WTC11 (cell line): ENCODE measurements around the gene OPN1SW. TPM values are rescaled to one million over a fixed set of nuclear protein-coding genes. Genes with fewer than 3 reads are reported as not detected.

ENCODE experiments used
- ATAC-seq: fragments of 200-7000 bp; cut with Tn5 transposase; 2 replicates; pipeline ENCODE4 v1.10.0; 2021; ENCODE audit warnings: mild to moderate bottlenecking, moderate library complexity
- CTCF ChIA-PET: fragments of 300-600 bp; sonication (Branson Sonifier 250); formaldehyde crosslinking; loops from one replicate; lab custom pipeline; 2021; ENCODE audit warnings: antibody characterized with exemption; lab: Charles Lee
- POLR2A ChIA-PET: fragments of 350-600 bp; sonication (Branson Sonifier 250); formaldehyde crosslinking; loops from one replicate; lab custom pipeline; 2021; ENCODE audit warnings: antibody characterized with exemption; lab: Charles Lee
- DNase-seq: peaks from one replicate; pipeline ENCODE4 v3.0.0; 2021; ENCODE audit warnings: low spot score
- H3K27ac Mint-ChIP-seq: 2 replicates; pipeline ENCODE4 v1.8.0; 2021; ENCODE audit warnings: mixed read lengths
- H3K27me3 Mint-ChIP-seq: 2 replicates; pipeline ENCODE4 v1.8.0; 2021; ENCODE audit warnings: low read depth, mild to moderate bottlenecking, moderate library complexity, mixed read lengths
- H3K36me3 Mint-ChIP-seq: 2 replicates; pipeline ENCODE4 v1.8.0; 2021; ENCODE audit warnings: mixed read lengths
- H3K4me1 Mint-ChIP-seq: 2 replicates; pipeline ENCODE4 v1.8.0; 2022; ENCODE audit warnings: mixed read lengths
- H3K4me3 Mint-ChIP-seq: 2 replicates; pipeline ENCODE4 v1.8.0; 2021; ENCODE audit warnings: mild to moderate bottlenecking, moderate library complexity, mixed read lengths
- H3K9me3 Mint-ChIP-seq: 2 replicates; pipeline ENCODE4 v1.8.0; 2021; ENCODE audit warnings: mixed read lengths
- CREB1 ChIP-seq: sonication (generic); formaldehyde crosslinking; IDR thresholded peaks from 2 replicates; pipeline ENCODE4 v1.8.0; 2023; ENCODE audit warnings: mild to moderate bottlenecking, missing genetic modification reagents
- ETV6 ChIP-seq: sonication (generic); formaldehyde crosslinking; IDR thresholded peaks from 2 replicates; pipeline ENCODE4 v1.8.1; 2022; ENCODE audit warnings: mild to moderate bottlenecking, missing genetic modification reagents
- IRF2 ChIP-seq: sonication (generic); formaldehyde crosslinking; IDR thresholded peaks from 2 replicates; pipeline ENCODE4 v1.8.0; 2022; ENCODE audit warnings: low read depth, missing genetic modification reagents, borderline replicate concordance
- KAT7 ChIP-seq: sonication (generic); formaldehyde crosslinking; IDR thresholded peaks from 2 replicates; pipeline ENCODE4 v1.8.1; 2023; ENCODE audit warnings: missing genetic modification reagents, mild to moderate bottlenecking, borderline replicate concordance
- MYBL2 ChIP-seq: sonication (generic); formaldehyde crosslinking; IDR thresholded peaks from 2 replicates; pipeline ENCODE4 v1.8.1; 2023; ENCODE audit warnings: mild to moderate bottlenecking, moderate library complexity, missing genetic modification reagents
- NFYB ChIP-seq: sonication (generic); formaldehyde crosslinking; conservative IDR thresholded peaks from 2 replicates; pipeline ENCODE4 v1.8.0; 2022; ENCODE audit warnings: low read depth, missing genetic modification reagents
- SP1 ChIP-seq: sonication (generic); formaldehyde crosslinking; conservative IDR thresholded peaks from 2 replicates; pipeline ENCODE4 v1.8.1; 2022; ENCODE audit warnings: missing genetic modification reagents
- ZNF219 ChIP-seq: sonication (generic); formaldehyde crosslinking; IDR thresholded peaks from 2 replicates; pipeline ENCODE4 v1.8.0; 2023; ENCODE audit warnings: missing genetic modification reagents, mild to moderate bottlenecking, borderline replicate concordance
- ZNF416 ChIP-seq: fragments of 250-450 bp; sonication (Bioruptor Pico); IDR thresholded peaks from 2 replicates; pipeline ENCODE4 v1.9.0; 2021; ENCODE audit warnings: mild to moderate bottlenecking, inconsistent platforms
- ZNF671 ChIP-seq: fragments of 250-450 bp; sonication (Bioruptor Pico); IDR thresholded peaks from 2 replicates; pipeline ENCODE4 v1.8.0; 2021; ENCODE audit warnings: mild to moderate bottlenecking
- total RNA-seq: library from RNA; stranded (reverse); gene quantifications from 3 replicates; pipeline ENCODE4 v1.2.3, GENCODE V29; 2021
- TF ChIP-seq, protein P1 (sequence below): fragments of 250-450 bp; sonication (Bioruptor Pico); conservative IDR thresholded peaks from 2 replicates; pipeline ENCODE4 v1.9.0; 2021; ENCODE audit warnings: mild to moderate bottlenecking
- TF ChIP-seq, protein P2 (sequence below): fragments of 250-450 bp; sonication (Bioruptor Pico); IDR thresholded peaks from 2 replicates; pipeline ENCODE4 v1.9.0; 2021; ENCODE audit warnings: moderate library complexity, mild to moderate bottlenecking, inconsistent platforms, borderline replicate concordance
- TF ChIP-seq, protein P3 (sequence below): sonication (generic); formaldehyde crosslinking; IDR thresholded peaks from 2 replicates; pipeline ENCODE4 v1.8.0; 2023; ENCODE audit warnings: mild to moderate bottlenecking, missing genetic modification reagents
- TF ChIP-seq, protein P4 (sequence below): fragments of 250-450 bp; sonication (Bioruptor Pico); IDR thresholded peaks from 2 replicates; pipeline ENCODE4 v1.9.0; 2021; ENCODE audit warnings: mild to moderate bottlenecking
- TF ChIP-seq, protein P5 (sequence below): sonication (generic); formaldehyde crosslinking; IDR thresholded peaks from 2 replicates; pipeline ENCODE4 v1.8.1; 2022; ENCODE audit warnings: missing genetic modification reagents, borderline replicate concordance
- TF ChIP-seq, protein P6 (sequence below): fragments of 250-450 bp; sonication (Bioruptor Pico); IDR thresholded peaks from 2 replicates; pipeline ENCODE4 v1.9.0; 2021; ENCODE audit warnings: mild to moderate bottlenecking
- TF ChIP-seq, protein P7 (sequence below): sonication (generic); formaldehyde crosslinking; IDR thresholded peaks from 2 replicates; pipeline ENCODE4 v1.8.1; 2022; ENCODE audit warnings: low read depth, mild to moderate bottlenecking, moderate library complexity, missing genetic modification reagents, borderline replicate concordance

The OPN1SW gene
- total RNA-seq, 1 experiment from 2014 or later, result not detected

DNA sequence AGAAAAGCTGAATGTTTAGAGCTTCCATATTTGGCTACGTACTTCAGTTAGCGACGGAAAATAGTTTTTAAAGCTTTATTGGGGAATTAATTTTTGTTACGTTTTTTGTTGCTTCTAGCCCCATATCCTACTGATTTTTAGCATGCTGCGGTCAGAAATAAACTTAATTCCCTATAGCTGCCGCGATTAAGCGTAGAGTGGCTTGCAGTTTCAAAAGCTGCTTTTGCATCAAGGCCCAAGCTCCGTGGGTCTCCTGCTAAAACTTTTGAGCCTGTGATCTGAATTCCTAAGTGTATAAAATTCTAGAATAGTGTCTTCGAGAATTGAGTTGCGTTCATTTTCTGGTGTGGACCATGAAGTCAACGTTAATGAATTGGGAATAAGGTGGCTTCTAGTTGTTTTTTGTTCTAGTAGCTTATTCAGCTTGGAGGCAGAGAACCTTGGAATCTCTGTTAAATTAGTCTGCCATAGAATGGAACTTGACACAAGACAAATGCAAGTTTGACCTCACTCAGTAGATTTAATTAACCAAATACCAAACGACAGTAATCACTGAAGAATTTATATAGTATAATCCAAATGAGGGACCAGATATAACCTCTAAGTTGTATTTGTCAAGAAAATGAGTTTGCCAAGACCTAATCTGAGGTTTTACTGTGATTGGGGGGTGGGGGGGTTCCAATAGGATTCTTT lies 35.5 kb downstream of the OPN1SW start:
- TF ChIP-seq IRF2 (no peak), CREB1 (CRISPR knock-in tag) (no peak), ZNF416 (no peak), ZNF219 (CRISPR knock-in tag) (no peak), ETV6 (CRISPR knock-in tag) (no peak), NFYB (CRISPR knock-in tag) (no peak), SP1 (CRISPR knock-in tag) (no peak), MYBL2 (CRISPR knock-in tag) (no peak), KAT7 (CRISPR knock-in tag) (no peak), ZNF671 (no peak)
- TF ChIP-seq, protein P1, sequence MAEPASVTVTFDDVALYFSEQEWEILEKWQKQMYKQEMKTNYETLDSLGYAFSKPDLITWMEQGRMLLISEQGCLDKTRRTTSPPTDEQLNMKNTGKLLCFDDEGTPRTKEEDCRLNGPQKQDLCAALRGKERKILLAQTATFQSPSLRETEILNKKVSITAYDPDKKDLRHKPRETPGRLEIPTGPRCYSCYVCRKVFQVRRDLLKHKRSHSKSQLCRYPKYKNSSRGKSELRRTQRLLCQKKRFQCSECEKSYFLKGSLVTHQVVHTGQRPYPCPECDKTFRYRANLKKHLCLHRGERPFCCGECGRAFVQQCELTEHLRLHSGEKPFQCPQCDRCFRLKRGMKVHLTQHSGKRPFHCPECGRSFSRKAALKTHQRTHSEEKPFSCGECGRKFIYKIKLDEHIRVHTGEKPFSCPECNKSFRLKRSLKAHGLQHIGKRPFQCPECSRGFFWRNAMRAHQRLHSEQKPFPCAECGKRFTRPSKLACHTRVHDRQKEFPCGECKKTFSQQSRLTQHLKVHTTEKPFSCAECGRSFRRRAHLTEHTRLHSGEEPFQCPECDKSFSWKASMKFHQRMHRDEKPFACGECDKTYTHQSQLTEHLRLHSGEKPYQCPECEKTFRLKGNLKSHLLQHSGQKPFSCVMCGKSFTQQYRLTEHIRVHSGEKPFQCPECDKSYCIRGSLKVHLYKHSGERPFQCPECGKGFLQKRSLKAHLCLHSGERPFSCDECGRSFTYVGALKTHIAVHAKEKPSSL (CRISPR knock-in tag), result no peak
- TF ChIP-seq, protein P2, sequence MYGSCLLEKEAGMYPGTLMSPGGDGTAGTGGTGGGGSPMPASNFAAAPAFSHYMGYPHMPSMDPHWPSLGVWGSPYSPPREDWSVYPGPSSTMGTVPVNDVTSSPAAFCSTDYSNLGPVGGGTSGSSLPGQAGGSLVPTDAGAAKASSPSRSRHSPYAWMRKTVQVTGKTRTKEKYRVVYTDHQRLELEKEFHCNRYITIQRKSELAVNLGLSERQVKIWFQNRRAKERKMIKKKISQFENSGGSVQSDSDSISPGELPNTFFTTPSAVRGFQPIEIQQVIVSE (CRISPR knock-in tag), result no peak
- TF ChIP-seq, protein P3, sequence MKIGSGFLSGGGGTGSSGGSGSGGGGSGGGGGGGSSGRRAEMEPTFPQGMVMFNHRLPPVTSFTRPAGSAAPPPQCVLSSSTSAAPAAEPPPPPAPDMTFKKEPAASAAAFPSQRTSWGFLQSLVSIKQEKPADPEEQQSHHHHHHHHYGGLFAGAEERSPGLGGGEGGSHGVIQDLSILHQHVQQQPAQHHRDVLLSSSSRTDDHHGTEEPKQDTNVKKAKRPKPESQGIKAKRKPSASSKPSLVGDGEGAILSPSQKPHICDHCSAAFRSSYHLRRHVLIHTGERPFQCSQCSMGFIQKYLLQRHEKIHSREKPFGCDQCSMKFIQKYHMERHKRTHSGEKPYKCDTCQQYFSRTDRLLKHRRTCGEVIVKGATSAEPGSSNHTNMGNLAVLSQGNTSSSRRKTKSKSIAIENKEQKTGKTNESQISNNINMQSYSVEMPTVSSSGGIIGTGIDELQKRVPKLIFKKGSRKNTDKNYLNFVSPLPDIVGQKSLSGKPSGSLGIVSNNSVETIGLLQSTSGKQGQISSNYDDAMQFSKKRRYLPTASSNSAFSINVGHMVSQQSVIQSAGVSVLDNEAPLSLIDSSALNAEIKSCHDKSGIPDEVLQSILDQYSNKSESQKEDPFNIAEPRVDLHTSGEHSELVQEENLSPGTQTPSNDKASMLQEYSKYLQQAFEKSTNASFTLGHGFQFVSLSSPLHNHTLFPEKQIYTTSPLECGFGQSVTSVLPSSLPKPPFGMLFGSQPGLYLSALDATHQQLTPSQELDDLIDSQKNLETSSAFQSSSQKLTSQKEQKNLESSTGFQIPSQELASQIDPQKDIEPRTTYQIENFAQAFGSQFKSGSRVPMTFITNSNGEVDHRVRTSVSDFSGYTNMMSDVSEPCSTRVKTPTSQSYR, result no peak
- TF ChIP-seq, protein P4, sequence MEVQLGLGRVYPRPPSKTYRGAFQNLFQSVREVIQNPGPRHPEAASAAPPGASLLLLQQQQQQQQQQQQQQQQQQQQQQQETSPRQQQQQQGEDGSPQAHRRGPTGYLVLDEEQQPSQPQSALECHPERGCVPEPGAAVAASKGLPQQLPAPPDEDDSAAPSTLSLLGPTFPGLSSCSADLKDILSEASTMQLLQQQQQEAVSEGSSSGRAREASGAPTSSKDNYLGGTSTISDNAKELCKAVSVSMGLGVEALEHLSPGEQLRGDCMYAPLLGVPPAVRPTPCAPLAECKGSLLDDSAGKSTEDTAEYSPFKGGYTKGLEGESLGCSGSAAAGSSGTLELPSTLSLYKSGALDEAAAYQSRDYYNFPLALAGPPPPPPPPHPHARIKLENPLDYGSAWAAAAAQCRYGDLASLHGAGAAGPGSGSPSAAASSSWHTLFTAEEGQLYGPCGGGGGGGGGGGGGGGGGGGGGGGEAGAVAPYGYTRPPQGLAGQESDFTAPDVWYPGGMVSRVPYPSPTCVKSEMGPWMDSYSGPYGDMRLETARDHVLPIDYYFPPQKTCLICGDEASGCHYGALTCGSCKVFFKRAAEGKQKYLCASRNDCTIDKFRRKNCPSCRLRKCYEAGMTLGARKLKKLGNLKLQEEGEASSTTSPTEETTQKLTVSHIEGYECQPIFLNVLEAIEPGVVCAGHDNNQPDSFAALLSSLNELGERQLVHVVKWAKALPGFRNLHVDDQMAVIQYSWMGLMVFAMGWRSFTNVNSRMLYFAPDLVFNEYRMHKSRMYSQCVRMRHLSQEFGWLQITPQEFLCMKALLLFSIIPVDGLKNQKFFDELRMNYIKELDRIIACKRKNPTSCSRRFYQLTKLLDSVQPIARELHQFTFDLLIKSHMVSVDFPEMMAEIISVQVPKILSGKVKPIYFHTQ, result no peak
- TF ChIP-seq, protein P5, sequence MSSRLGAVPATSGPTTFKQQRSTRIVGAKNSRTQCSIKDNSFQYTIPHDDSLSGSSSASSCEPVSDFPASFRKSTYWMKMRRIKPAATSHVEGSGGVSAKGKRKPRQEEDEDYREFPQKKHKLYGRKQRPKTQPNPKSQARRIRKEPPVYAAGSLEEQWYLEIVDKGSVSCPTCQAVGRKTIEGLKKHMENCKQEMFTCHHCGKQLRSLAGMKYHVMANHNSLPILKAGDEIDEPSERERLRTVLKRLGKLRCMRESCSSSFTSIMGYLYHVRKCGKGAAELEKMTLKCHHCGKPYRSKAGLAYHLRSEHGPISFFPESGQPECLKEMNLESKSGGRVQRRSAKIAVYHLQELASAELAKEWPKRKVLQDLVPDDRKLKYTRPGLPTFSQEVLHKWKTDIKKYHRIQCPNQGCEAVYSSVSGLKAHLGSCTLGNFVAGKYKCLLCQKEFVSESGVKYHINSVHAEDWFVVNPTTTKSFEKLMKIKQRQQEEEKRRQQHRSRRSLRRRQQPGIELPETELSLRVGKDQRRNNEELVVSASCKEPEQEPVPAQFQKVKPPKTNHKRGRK (CRISPR knock-in tag), result no peak
- TF ChIP-seq, protein P6, sequence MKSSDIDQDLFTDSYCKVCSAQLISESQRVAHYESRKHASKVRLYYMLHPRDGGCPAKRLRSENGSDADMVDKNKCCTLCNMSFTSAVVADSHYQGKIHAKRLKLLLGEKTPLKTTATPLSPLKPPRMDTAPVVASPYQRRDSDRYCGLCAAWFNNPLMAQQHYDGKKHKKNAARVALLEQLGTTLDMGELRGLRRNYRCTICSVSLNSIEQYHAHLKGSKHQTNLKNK (CRISPR knock-in tag), result no peak
- TF ChIP-seq, protein P7, sequence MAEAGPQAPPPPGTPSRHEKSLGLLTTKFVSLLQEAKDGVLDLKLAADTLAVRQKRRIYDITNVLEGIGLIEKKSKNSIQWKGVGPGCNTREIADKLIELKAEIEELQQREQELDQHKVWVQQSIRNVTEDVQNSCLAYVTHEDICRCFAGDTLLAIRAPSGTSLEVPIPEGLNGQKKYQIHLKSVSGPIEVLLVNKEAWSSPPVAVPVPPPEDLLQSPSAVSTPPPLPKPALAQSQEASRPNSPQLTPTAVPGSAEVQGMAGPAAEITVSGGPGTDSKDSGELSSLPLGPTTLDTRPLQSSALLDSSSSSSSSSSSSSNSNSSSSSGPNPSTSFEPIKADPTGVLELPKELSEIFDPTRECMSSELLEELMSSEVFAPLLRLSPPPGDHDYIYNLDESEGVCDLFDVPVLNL, result no peak
- no peak for ATAC-seq
- Mint-ChIP-seq H3K4me3 (peak overlapping the region; percentile 98), H3K9me3 (no peaks in the 10 kb centered on the region), H3K36me3 (peaks cover 3% of the 10 kb centered on the region; the same call in 1 of the 2 replicates), H3K4me1 (peaks cover 22% of the 10 kb centered on the region), H3K27ac (peak overlapping the region; percentile 96), H3K27me3 (peaks cover 10% of the 10 kb centered on the region)
- DNase-seq, result no peak
- POLR2A ChIA-PET, result interaction anchor here (1.8 kb wide), 1 partner anchor 92 kb away, joined by 6 read pairs; no protein-coding TSS in a partner anchor
- CTCF ChIA-PET, result interaction anchor here (0.9 to 1.7 kb wide), 5 partner anchors 14 to 313 kb away, joined by 3 to 7 read pairs (median 3); no protein-coding TSS in a partner anchor
